Measurements from ENCODE around the gene CLDN10.

Gene CLDN10

GRCh38 chr13:95593462-95593861 is 40.9 kb downstream of the CLDN10 start:
- in situ Hi-C loops (cut with HindIII; ENCODE audit: low sequenced_read_pairs) = loop anchor here (5.0 kb wide), 1 partner anchor 39 kb away; no protein-coding TSS in a partner anchor

- in situ Hi-C loops (cut with HindIII; ENCODE audit: low sequenced_read_pairs) = no loop called here
Measured at GRCh38 chr13:95596701-95597100, 44.2 kb downstream of the CLDN10 start.

- in situ Hi-C loops (cut with HindIII; ENCODE audit: low sequenced_read_pairs) = no loop called here
Measured at GRCh38 chr13:95601216-95601615, 48.7 kb downstream of the CLDN10 start.

GRCh38 chr13:95601906-95602305 is 49.4 kb downstream of the CLDN10 start:
- in situ Hi-C loops (cut with HindIII; ENCODE audit: low sequenced_read_pairs) = no loop called here

GRCh38 chr13:95603887-95604555 is 51.5 kb downstream of the CLDN10 start:
- in situ Hi-C loops (cut with HindIII; ENCODE audit: low sequenced_read_pairs) = no loop called here

- in situ Hi-C loops (cut with HindIII; ENCODE audit: low sequenced_read_pairs) = no loop called here
Measured at GRCh38 chr13:95604556-95604915, 52.0 kb downstream of the CLDN10 start.

GRCh38 chr13:95605448-95606125 is 53.1 kb downstream of the CLDN10 start:
- in situ Hi-C loops (cut with HindIII; ENCODE audit: low sequenced_read_pairs) = no loop called here

- in situ Hi-C loops (cut with HindIII; ENCODE audit: low sequenced_read_pairs) = no loop called here
Measured at GRCh38 chr13:95607366-95607765, 54.8 kb downstream of the CLDN10 start.

- in situ Hi-C loops (cut with HindIII; ENCODE audit: low sequenced_read_pairs) = no loop called here
Measured at GRCh38 chr13:95608640-95609323, 56.3 kb downstream of the CLDN10 start.

GRCh38 chr13:95614641-95615245 is 62.2 kb downstream of the CLDN10 start:
- in situ Hi-C loops (cut with HindIII; ENCODE audit: low sequenced_read_pairs) = no loop called here

- in situ Hi-C loops (cut with HindIII; ENCODE audit: low sequenced_read_pairs) = no loop called here
Measured at GRCh38 chr13:95615539-95615938, 63.0 kb downstream of the CLDN10 start.

GRCh38 chr13:95620030-95620824 is 67.7 kb downstream of the CLDN10 start:
- in situ Hi-C loops (cut with HindIII; ENCODE audit: low sequenced_read_pairs) = no loop called here

GRCh38 chr13:95620825-95621498 is 68.4 kb downstream of the CLDN10 start:
- in situ Hi-C loops (cut with HindIII; ENCODE audit: low sequenced_read_pairs) = no loop called here

GRCh38 chr13:95623141-95623540 is 70.6 kb downstream of the CLDN10 start:
- in situ Hi-C loops (cut with HindIII; ENCODE audit: low sequenced_read_pairs) = no loop called here

- in situ Hi-C loops (cut with HindIII; ENCODE audit: low sequenced_read_pairs) = no loop called here
Measured at GRCh38 chr13:95624020-95624419, 71.5 kb downstream of the CLDN10 start.

- in situ Hi-C loops (cut with HindIII; ENCODE audit: low sequenced_read_pairs) = no loop called here
Measured at GRCh38 chr13:95626768-95627167, 74.2 kb downstream of the CLDN10 start.

- in situ Hi-C loops (cut with HindIII; ENCODE audit: low sequenced_read_pairs) = no loop called here
Measured at GRCh38 chr13:95627590-95627989, 75.1 kb downstream of the CLDN10 start.

- in situ Hi-C loops (cut with HindIII; ENCODE audit: low sequenced_read_pairs) = no loop called here
Measured at GRCh38 chr13:95628488-95628887, 76.0 kb downstream of the CLDN10 start.

GRCh38 chr13:95629071-95629470 is 76.6 kb downstream of the CLDN10 start:
- in situ Hi-C loops (cut with HindIII; ENCODE audit: low sequenced_read_pairs) = no loop called here
